ENCODE results near the gene HCFC2.
"Not testable (repeated sequence)": the region's sequence is repeated elsewhere in the genome, so short reads cannot be mapped to it uniquely, and the experiment has no call there.

Gene HCFC2

GRCh38 chr12:104064031-104064841 is at the start of gene HCFC2:
Gene HCFC2 (plus strand): TSS chr12:104064531. CDS start chr12:104064561, 30 bp downstream.
- peak; percentile 23 to 93 (median 88) for DNase-seq

- DNase-seq, result not testable (repeated sequence)
Observed at GRCh38 chr12:104021862-104022261, 42.5 kb upstream of the HCFC2 start.

- no peak for DNase-seq
Observed at GRCh38 chr12:104022786-104023185, 41.5 kb upstream of the HCFC2 start.

GRCh38 chr12:104023710-104024109 is 40.6 kb upstream of the HCFC2 start:
- DNase-seq, result no peak

GRCh38 chr12:104024348-104024747 is 40.0 kb upstream of the HCFC2 start:
- no peak for DNase-seq

GRCh38 chr12:104025771-104026170 is 38.6 kb upstream of the HCFC2 start:
- no peak for DNase-seq

GRCh38 chr12:104026841-104027599 is 37.3 kb upstream of the HCFC2 start:
- no peak for DNase-seq

GRCh38 chr12:104030596-104030995 is 33.7 kb upstream of the HCFC2 start:
- not testable (repeated sequence) for DNase-seq

GRCh38 chr12:104036143-104036542 is 28.2 kb upstream of the HCFC2 start:
- not testable (repeated sequence) for DNase-seq

- not testable (repeated sequence) for DNase-seq
Observed at GRCh38 chr12:104039769-104040168, 24.6 kb upstream of the HCFC2 start.

- DNase-seq, result no peak
Observed at GRCh38 chr12:104042580-104042979, 21.8 kb upstream of the HCFC2 start.

- no peak for DNase-seq
Observed at GRCh38 chr12:104044158-104044557, 20.2 kb upstream of the HCFC2 start.

GRCh38 chr12:104046306-104046705 is 18.0 kb upstream of the HCFC2 start:
- no peak for DNase-seq

- DNase-seq, result no peak
Observed at GRCh38 chr12:104048162-104048561, 16.2 kb upstream of the HCFC2 start.

GRCh38 chr12:104048811-104049210 is 15.5 kb upstream of the HCFC2 start:
- DNase-seq, result no peak

GRCh38 chr12:104049278-104049902 is 14.9 kb upstream of the HCFC2 start:
- no peak for DNase-seq

- DNase-seq, result no peak
Observed at GRCh38 chr12:104049903-104050356, 14.4 kb upstream of the HCFC2 start, which contains the start of gene GLT8D2. Gene GLT8D2 (minus strand): TSS chr12:104050187. CDS start chr12:104019648, 30,539 bp downstream.

GRCh38 chr12:104050436-104050835 is 13.9 kb upstream of the HCFC2 start:
- no peak for DNase-seq

GRCh38 chr12:104054681-104055346 is 9.5 kb upstream of the HCFC2 start:
- no peak for DNase-seq

- peak in 1 of 58 donors; percentile 12 for DNase-seq
Observed at GRCh38 chr12:104055686-104056388, 8.5 kb upstream of the HCFC2 start.
